ENCODE results near the gene BRD3. TPM values are rescaled to one million over a fixed set of nuclear protein-coding genes. Genes with fewer than 3 reads are reported as not detected.

Gene BRD3
- polyA plus RNA-seq, 2 of the 4 experiments (the other 2 are of a cell fraction): 9.0 to 15.3 TPM

DNA sequence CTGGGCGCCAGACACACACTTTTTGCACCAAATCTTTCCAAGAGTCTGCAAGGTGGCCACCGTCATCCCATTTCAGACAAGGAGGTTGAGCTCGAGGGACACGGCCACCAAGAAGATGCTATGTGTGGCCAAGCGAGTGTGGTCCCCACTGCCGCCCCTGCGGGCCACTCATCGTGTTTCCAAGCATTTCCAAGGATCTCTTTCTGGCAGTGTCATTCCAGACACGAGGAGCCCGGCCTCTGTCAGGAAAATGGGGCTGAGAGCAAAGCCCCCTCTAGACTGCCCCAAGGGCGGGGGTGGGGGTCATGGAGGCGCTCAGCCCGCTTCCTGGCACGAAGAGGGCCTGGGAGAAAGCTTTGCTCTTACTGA, 86.3 kb downstream of the BRD3 start:
- no peak for FAIRE-seq
- CTCF ChIA-PET: interaction anchor here (0.7 to 7.1 kb wide), 3 partner anchors 13 to 188 kb away, joined by 3 to 48 read pairs (median 3); no protein-coding TSS in a partner anchor
- Histone ChIP-seq H3K4me1 (0 out of 3 replicates have a peak, but pooled peaks cover 3% of the 10 kb centered on the region), H3K4me3 (no peak overlapping the region), H3K9me3 (no peaks in the 10 kb centered on the region), H3K4me2 (no peak overlapping the region), H3K27ac (no peak overlapping the region)
- TF ChIP-seq POLR2A (IDR thresholded peaks at IDR 0.05; ENCODE audit: low read length) (no peak), FOSL2 (IDR thresholded peaks at IDR 0.05) (no peak), FOSL2 (CRISPR knock-in tag; IDR thresholded peaks at IDR 0.05) (no peak), MYC (IDR thresholded peaks at IDR 0.05; ENCODE audit: borderline replicate concordance, low read length) (no peak), EHF (CRISPR knock-in tag; IDR thresholded peaks at IDR 0.05) (no peak), RARB (CRISPR knock-in tag; IDR thresholded peaks at IDR 0.05) (no peak), ESRRA (IDR thresholded peaks at IDR 0.05; ENCODE audit: borderline replicate concordance, low read length) (no peak), GATA3 (IDR thresholded peaks at IDR 0.05; ENCODE audit: borderline replicate concordance) (no peak), SREBF2 (IDR thresholded peaks at IDR 0.05) (no peak), ZC3H11A (IDR thresholded peaks at IDR 0.05) (no peak)
- TF ChIP-seq, protein P1, sequence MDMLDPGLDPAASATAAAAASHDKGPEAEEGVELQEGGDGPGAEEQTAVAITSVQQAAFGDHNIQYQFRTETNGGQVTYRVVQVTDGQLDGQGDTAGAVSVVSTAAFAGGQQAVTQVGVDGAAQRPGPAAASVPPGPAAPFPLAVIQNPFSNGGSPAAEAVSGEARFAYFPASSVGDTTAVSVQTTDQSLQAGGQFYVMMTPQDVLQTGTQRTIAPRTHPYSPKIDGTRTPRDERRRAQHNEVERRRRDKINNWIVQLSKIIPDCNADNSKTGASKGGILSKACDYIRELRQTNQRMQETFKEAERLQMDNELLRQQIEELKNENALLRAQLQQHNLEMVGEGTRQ (IDR thresholded peaks at IDR 0.05): no peak
- TF ChIP-seq, protein P2, sequence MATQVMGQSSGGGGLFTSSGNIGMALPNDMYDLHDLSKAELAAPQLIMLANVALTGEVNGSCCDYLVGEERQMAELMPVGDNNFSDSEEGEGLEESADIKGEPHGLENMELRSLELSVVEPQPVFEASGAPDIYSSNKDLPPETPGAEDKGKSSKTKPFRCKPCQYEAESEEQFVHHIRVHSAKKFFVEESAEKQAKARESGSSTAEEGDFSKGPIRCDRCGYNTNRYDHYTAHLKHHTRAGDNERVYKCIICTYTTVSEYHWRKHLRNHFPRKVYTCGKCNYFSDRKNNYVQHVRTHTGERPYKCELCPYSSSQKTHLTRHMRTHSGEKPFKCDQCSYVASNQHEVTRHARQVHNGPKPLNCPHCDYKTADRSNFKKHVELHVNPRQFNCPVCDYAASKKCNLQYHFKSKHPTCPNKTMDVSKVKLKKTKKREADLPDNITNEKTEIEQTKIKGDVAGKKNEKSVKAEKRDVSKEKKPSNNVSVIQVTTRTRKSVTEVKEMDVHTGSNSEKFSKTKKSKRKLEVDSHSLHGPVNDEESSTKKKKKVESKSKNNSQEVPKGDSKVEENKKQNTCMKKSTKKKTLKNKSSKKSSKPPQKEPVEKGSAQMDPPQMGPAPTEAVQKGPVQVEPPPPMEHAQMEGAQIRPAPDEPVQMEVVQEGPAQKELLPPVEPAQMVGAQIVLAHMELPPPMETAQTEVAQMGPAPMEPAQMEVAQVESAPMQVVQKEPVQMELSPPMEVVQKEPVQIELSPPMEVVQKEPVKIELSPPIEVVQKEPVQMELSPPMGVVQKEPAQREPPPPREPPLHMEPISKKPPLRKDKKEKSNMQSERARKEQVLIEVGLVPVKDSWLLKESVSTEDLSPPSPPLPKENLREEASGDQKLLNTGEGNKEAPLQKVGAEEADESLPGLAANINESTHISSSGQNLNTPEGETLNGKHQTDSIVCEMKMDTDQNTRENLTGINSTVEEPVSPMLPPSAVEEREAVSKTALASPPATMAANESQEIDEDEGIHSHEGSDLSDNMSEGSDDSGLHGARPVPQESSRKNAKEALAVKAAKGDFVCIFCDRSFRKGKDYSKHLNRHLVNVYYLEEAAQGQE (IDR thresholded peaks at IDR 0.05): no peak
- TF ChIP-seq, protein P3, sequence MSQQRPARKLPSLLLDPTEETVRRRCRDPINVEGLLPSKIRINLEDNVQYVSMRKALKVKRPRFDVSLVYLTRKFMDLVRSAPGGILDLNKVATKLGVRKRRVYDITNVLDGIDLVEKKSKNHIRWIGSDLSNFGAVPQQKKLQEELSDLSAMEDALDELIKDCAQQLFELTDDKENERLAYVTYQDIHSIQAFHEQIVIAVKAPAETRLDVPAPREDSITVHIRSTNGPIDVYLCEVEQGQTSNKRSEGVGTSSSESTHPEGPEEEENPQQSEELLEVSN (IDR thresholded peaks at IDR 0.05; ENCODE audit: borderline replicate concordance, low read depth): no peak
- TF ChIP-seq, protein P4, sequence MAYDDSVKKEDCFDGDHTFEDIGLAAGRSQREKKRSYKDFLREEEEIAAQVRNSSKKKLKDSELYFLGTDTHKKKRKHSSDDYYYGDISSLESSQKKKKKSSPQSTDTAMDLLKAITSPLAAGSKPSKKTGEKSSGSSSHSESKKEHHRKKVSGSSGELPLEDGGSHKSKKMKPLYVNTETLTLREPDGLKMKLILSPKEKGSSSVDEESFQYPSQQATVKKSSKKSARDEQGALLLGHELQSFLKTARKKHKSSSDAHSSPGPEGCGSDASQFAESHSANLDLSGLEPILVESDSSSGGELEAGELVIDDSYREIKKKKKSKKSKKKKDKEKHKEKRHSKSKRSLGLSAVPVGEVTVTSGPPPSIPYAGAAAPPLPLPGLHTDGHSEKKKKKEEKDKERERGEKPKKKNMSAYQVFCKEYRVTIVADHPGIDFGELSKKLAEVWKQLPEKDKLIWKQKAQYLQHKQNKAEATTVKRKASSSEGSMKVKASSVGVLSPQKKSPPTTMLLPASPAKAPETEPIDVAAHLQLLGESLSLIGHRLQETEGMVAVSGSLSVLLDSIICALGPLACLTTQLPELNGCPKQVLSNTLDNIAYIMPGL (CRISPR knock-in tag; IDR thresholded peaks at IDR 0.05; ENCODE audit: borderline replicate concordance): no peak
- TF ChIP-seq, protein P5, sequence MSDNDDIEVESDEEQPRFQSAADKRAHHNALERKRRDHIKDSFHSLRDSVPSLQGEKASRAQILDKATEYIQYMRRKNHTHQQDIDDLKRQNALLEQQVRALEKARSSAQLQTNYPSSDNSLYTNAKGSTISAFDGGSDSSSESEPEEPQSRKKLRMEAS (IDR thresholded peaks at IDR 0.05): no peak
- DNase-seq (ENCODE audit: low read depth in 1 of 2, low spot score in 1 of 2): no peak
- ATAC-seq: no peak
- WGBS (ENCODE audit: missing lambda C conversion rate): 94% methylated on average over 14 of the region's 14 CpGs
- POLR2A ChIA-PET: no interaction called here

DNA sequence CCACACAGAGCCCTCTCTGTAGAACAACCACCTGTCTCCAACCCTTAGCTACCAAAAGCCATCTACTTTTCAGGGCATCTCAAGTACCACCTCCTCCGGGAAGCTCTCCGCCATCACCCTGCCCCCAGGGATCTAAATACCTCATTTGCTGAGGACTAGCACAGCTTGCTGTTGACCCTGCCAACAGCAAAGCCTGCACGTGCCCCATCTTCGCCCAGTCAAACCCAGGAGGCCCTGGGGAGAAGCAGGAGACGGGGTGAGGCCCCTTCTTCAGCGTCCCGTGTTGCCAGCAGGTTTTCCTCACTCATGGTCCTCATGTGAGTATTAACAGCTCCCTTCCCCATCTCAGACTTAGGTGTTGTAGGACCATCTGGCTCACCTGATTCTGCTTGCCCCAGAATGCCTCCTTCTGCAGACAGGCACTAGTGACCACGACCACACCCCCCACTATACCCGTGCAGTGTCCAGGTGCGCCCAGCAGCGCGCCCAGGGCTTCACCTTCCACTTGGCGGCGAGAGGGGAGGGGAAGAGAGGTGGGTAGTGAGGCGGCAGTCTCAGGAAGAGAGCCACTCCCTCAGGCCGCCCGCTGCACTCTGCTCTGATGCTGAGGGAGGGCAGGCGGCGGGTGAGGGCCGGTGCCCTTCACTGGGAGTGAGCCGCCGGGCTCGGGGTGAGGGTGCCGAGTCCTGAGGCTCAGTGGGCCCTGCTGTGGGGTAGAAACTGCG, 86.8 kb downstream of the BRD3 start:
- TF ChIP-seq, protein P6, sequence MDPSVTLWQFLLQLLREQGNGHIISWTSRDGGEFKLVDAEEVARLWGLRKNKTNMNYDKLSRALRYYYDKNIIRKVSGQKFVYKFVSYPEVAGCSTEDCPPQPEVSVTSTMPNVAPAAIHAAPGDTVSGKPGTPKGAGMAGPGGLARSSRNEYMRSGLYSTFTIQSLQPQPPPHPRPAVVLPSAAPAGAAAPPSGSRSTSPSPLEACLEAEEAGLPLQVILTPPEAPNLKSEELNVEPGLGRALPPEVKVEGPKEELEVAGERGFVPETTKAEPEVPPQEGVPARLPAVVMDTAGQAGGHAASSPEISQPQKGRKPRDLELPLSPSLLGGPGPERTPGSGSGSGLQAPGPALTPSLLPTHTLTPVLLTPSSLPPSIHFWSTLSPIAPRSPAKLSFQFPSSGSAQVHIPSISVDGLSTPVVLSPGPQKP (IDR thresholded peaks at IDR 0.05; ENCODE audit: low read depth, low read length): no peak
- TF ChIP-seq RAD21 (conservative IDR thresholded peaks at IDR 0.05 in 1 of 2, IDR thresholded peaks at IDR 0.05 in 1 of 2): no peak
- TF ChIP-seq RCOR1 (IDR thresholded peaks at IDR 0.05; ENCODE audit: low read depth, low read length): no peak
- 91% methylated on average over 18 of the region's 25 CpGs for WGBS (ENCODE audit: missing lambda C conversion rate)
- no peak overlapping the region for H3K4me2 ChIP-seq
- no peak overlapping the region for H3K27ac ChIP-seq
- ATAC-seq (no peak), FAIRE-seq (no peak), DNase-seq (ENCODE audit: low read depth in 1 of 2, low spot score in 1 of 2) (no peak)
- POLR2A ChIA-PET: no interaction called here
- no peak overlapping the region for H3K4me3 ChIP-seq
- CTCF ChIA-PET: interaction anchor here (0.7 to 7.1 kb wide), 4 partner anchors 13 to 199 kb away, joined by 3 to 48 read pairs (median 4); no protein-coding TSS in a partner anchor
- 0 out of 3 replicates have a peak, but pooled peaks cover 3% of the 10 kb centered on the region for H3K4me1 ChIP-seq
- no peaks in the 10 kb centered on the region for H3K9me3 ChIP-seq

Other genes starting within 250 kb of the BRD3 start
- 9.8 and 11.5 TPM in 2 replicates for gene VAV2, start 75.7 kb downstream of the BRD3 start, polyA plus RNA-seq (2011; rRNA removed)
- gene VAV2, start 75.7 kb downstream of the BRD3 start, polyA plus RNA-seq (2017; fragmentation: RNase III; extraction: RNeasy Plus Mini Kit Qiagen cat#74134 plus additional on column Dnase treatment): 19.5 to 21.4 TPM (median 20.5 TPM) in 3 replicates
- 10.4 and 12.2 TPM in 2 replicates for gene BRD3OS, start 42.5 kb downstream of the BRD3 start, polyA plus RNA-seq (2011; rRNA removed)
- 10.8 to 12.0 TPM (median 11.2 TPM) in 3 replicates for gene BRD3OS, start 42.5 kb downstream of the BRD3 start, polyA plus RNA-seq (2017; fragmentation: RNase III; extraction: RNeasy Plus Mini Kit Qiagen cat#74134 plus additional on column Dnase treatment)
- gene WDR5, start 68.1 kb upstream of the BRD3 start, polyA plus RNA-seq (2011; rRNA removed): 36.8 and 37.9 TPM in 2 replicates
- gene WDR5, start 68.1 kb upstream of the BRD3 start, polyA plus RNA-seq (2017; fragmentation: RNase III; extraction: RNeasy Plus Mini Kit Qiagen cat#74134 plus additional on column Dnase treatment): 44.3 to 48.7 TPM (median 46.0 TPM) in 3 replicates
- gene RNU6ATAC, start 96.5 kb upstream of the BRD3 start, polyA plus RNA-seq (2011; rRNA removed): not detected in 2 replicates
- not detected in 3 replicates for gene RNU6ATAC, start 96.5 kb upstream of the BRD3 start, polyA plus RNA-seq (2017; fragmentation: RNase III; extraction: RNeasy Plus Mini Kit Qiagen cat#74134 plus additional on column Dnase treatment)

Data from A549 (cell line).